ENCODE measurements around the gene RGS6. TPM values are rescaled to one million over a fixed set of nuclear protein-coding genes. Genes with fewer than 3 reads are reported as not detected.

RGS6 gene
- total and polyA plus RNA-seq, 2 donors (not counting 1 experiment from before 2014, with no cell fraction given) = not detected

- no peaks in the 10 kb centered on the region for H3K27me3 ChIP-seq (ENCODE audit: control insufficient read depth, insufficient read depth, low read length)
- H3K4me1 ChIP-seq (ENCODE audit: control insufficient read depth, extremely low read depth, insufficient read depth, low read length) = no peaks in the 10 kb centered on the region
- H3K4me2 ChIP-seq (ENCODE audit: extremely low read depth, insufficient read depth, low read length) = no peak overlapping the region
- no peaks in the 10 kb centered on the region for H4K20me1 ChIP-seq (ENCODE audit: control insufficient read depth, extremely low read depth, insufficient read depth, low read length)
- DNase-seq (ENCODE audit: low read depth in 2 of 2) = no peak
- no peak for TF ChIP-seq CTCF (conservative IDR thresholded peaks at IDR 0.05 in 1 of 2, IDR thresholded peaks at IDR 0.05 in 1 of 2; ENCODE audit: low read depth in 1 of 2, low read length in 2 of 2)
- H3K9me3 ChIP-seq (ENCODE audit: control insufficient read depth, insufficient read depth, low read depth, low read length) = no peaks in the 10 kb centered on the region
- H3K79me2 ChIP-seq (ENCODE audit: control insufficient read depth, insufficient read depth, low read length) = no peaks in the 10 kb centered on the region
- H3K36me3 ChIP-seq (ENCODE audit: control insufficient read depth, insufficient read depth, low read length) = no peaks in the 10 kb centered on the region
- no peak overlapping the region for H3K4me3 ChIP-seq (replicated peaks in 1 of 4; ENCODE audit: control extremely low read depth in 1 of 4, insufficient read depth in 1 of 4, low read depth in 3 of 4, low read length in 4 of 4)
- H3K9ac ChIP-seq (ENCODE audit: insufficient read depth, low read length) = no peak overlapping the region
- H2AFZ ChIP-seq (ENCODE audit: low read length) = no peak overlapping the region
- no peak overlapping the region for H3K27ac ChIP-seq (ENCODE audit: insufficient read depth, low read length)
Observed at GRCh38 chr14:72054911-72055310, 122.7 kb downstream of the RGS6 start.

GRCh38 chr14:72057701-72058285 lies 125.6 kb downstream of the RGS6 start:
- H3K9me3 ChIP-seq (ENCODE audit: control insufficient read depth, insufficient read depth, low read depth, low read length) = no peaks in the 10 kb centered on the region
- H4K20me1 ChIP-seq (ENCODE audit: control insufficient read depth, extremely low read depth, insufficient read depth, low read length) = no peaks in the 10 kb centered on the region
- no peaks in the 10 kb centered on the region for H3K27me3 ChIP-seq (ENCODE audit: control insufficient read depth, insufficient read depth, low read length)
- H2AFZ ChIP-seq (ENCODE audit: low read length) = no peak overlapping the region
- H3K4me1 ChIP-seq (ENCODE audit: control insufficient read depth, extremely low read depth, insufficient read depth, low read length) = no peaks in the 10 kb centered on the region
- H3K4me3 ChIP-seq (replicated peaks in 1 of 4; ENCODE audit: control extremely low read depth in 1 of 4, insufficient read depth in 1 of 4, low read depth in 3 of 4, low read length in 4 of 4) = no peak overlapping the region
- H3K27ac ChIP-seq (ENCODE audit: insufficient read depth, low read length) = no peak overlapping the region
- H3K79me2 ChIP-seq (ENCODE audit: control insufficient read depth, insufficient read depth, low read length) = no peaks in the 10 kb centered on the region
- DNase-seq (ENCODE audit: low read depth in 2 of 2) = no peak
- no peak overlapping the region for H3K4me2 ChIP-seq (ENCODE audit: extremely low read depth, insufficient read depth, low read length)
- TF ChIP-seq EZH2 (IDR thresholded peaks at IDR 0.05; ENCODE audit: low read length, missing control alignments) = no peak
- TF ChIP-seq CTCF (conservative IDR thresholded peaks at IDR 0.05 in 1 of 2, IDR thresholded peaks at IDR 0.05 in 1 of 2; ENCODE audit: low read depth in 1 of 2, low read length in 2 of 2) = no peak
- H3K9ac ChIP-seq (ENCODE audit: insufficient read depth, low read length) = no peak overlapping the region
- no peaks in the 10 kb centered on the region for H3K36me3 ChIP-seq (ENCODE audit: control insufficient read depth, insufficient read depth, low read length)

GRCh38 chr14:72060460-72060859 lies 128.2 kb downstream of the RGS6 start:
- no peak for TF ChIP-seq CTCF (conservative IDR thresholded peaks at IDR 0.05 in 1 of 2, IDR thresholded peaks at IDR 0.05 in 1 of 2; ENCODE audit: low read depth in 1 of 2, low read length in 2 of 2)
- TF ChIP-seq EZH2 (IDR thresholded peaks at IDR 0.05; ENCODE audit: low read length, missing control alignments) = no peak
- no peaks in the 10 kb centered on the region for H3K9me3 ChIP-seq (ENCODE audit: control insufficient read depth, insufficient read depth, low read depth, low read length)
- H3K36me3 ChIP-seq (ENCODE audit: control insufficient read depth, insufficient read depth, low read length) = no peaks in the 10 kb centered on the region
- no peaks in the 10 kb centered on the region for H4K20me1 ChIP-seq (ENCODE audit: control insufficient read depth, extremely low read depth, insufficient read depth, low read length)
- H2AFZ ChIP-seq (ENCODE audit: low read length) = no peak overlapping the region
- no peaks in the 10 kb centered on the region for H3K4me1 ChIP-seq (ENCODE audit: control insufficient read depth, extremely low read depth, insufficient read depth, low read length)
- DNase-seq (ENCODE audit: low read depth in 2 of 2) = no peak
- no peak overlapping the region for H3K4me3 ChIP-seq (replicated peaks in 1 of 4; ENCODE audit: control extremely low read depth in 1 of 4, insufficient read depth in 1 of 4, low read depth in 3 of 4, low read length in 4 of 4)
- H3K79me2 ChIP-seq (ENCODE audit: control insufficient read depth, insufficient read depth, low read length) = no peaks in the 10 kb centered on the region
- no peak overlapping the region for H3K27ac ChIP-seq (ENCODE audit: insufficient read depth, low read length)
- no peaks in the 10 kb centered on the region for H3K27me3 ChIP-seq (ENCODE audit: control insufficient read depth, insufficient read depth, low read length)
- H3K4me2 ChIP-seq (ENCODE audit: extremely low read depth, insufficient read depth, low read length) = no peak overlapping the region
- no peak overlapping the region for H3K9ac ChIP-seq (ENCODE audit: insufficient read depth, low read length)

All from fibroblast of lung (primary cell).